ELF-1 (cell line): ENCODE measurements around the gene JCAD.

ENCODE experiments used
- DNase-seq: peaks from one replicate; pipeline ENCODE4 v3.0.0-alpha.2; 2016; ENCODE audit warnings: low read depth, low spot score

The JCAD gene

GRCh38 chr10:30047430-30047829, 12.0 kb downstream of the JCAD start:
- no peak for DNase-seq

- no peak for DNase-seq
These were observed 12.9 kb downstream of the JCAD start for GRCh38 chr10:30046476-30046875.

GRCh38 chr10:30045961-30046360, 13.4 kb downstream of the JCAD start:
- no peak for DNase-seq

GRCh38 chr10:30043476-30044270, 15.7 kb downstream of the JCAD start:
- DNase-seq = peak; percentile 3

- DNase-seq = no peak
These were observed 16.6 kb downstream of the JCAD start for GRCh38 chr10:30042820-30043219.

GRCh38 chr10:30041196-30042105, 17.9 kb downstream of the JCAD start:
- no peak for DNase-seq

GRCh38 chr10:30040597-30040996, 18.8 kb downstream of the JCAD start:
- DNase-seq = no peak

- DNase-seq = no peak
These were observed 19.4 kb downstream of the JCAD start for GRCh38 chr10:30039988-30040387.

GRCh38 chr10:30039567-30039966, 19.8 kb downstream of the JCAD start:
- no peak for DNase-seq

GRCh38 chr10:30038781-30039536, 20.4 kb downstream of the JCAD start:
- no peak for DNase-seq

GRCh38 chr10:30037620-30038336, 21.6 kb downstream of the JCAD start:
- no peak for DNase-seq

- no peak for DNase-seq
These were observed 22.6 kb downstream of the JCAD start for GRCh38 chr10:30036811-30037210.

GRCh38 chr10:30036341-30036740, 23.0 kb downstream of the JCAD start:
- DNase-seq = no peak

GRCh38 chr10:30034433-30035137, 24.8 kb downstream of the JCAD start:
- no peak for DNase-seq

- DNase-seq = no peak
These were observed 27.3 kb downstream of the JCAD start for GRCh38 chr10:30032125-30032524.

GRCh38 chr10:30029872-30030256, 29.5 kb downstream of the JCAD start:
- no peak for DNase-seq

- no peak for DNase-seq
These were observed 30.1 kb downstream of the JCAD start for GRCh38 chr10:30029164-30029871.

GRCh38 chr10:30028738-30029030, 30.7 kb downstream of the JCAD start:
- DNase-seq = no peak

- no peak for DNase-seq
These were observed 31.2 kb downstream of the JCAD start for GRCh38 chr10:30028006-30028737.
